Kidney epithelial cell (primary cell): ENCODE results near the gene VTN. TPM values are rescaled to one million over a fixed set of nuclear protein-coding genes. Genes with fewer than 3 reads are reported as not detected.

Experiments
- DNase-seq: peaks from one replicate; pipeline ENCODE4 v3.0.0-alpha.2; 2010; ENCODE audit warnings: low read depth
- H3K27me3 ChIP-seq: 2 replicates; pipeline ENCODE4 v1.6.0; 2011; ENCODE audit warnings: low read length; ENCODE audit not compliant: control insufficient read depth, insufficient read depth
- H3K36me3 ChIP-seq: 2 replicates; pipeline ENCODE4 v1.5.1; 2011; ENCODE audit warnings: low read length; ENCODE audit not compliant: control insufficient read depth, insufficient read depth
- H3K4me3 ChIP-seq: 2 replicates; pipeline ENCODE4 v1.5.1; 2011; ENCODE audit warnings: low read depth, mild to moderate bottlenecking, control low read depth, low read length
- CTCF ChIP-seq: IDR thresholded peaks from 2 replicates; pipeline ENCODE4 v1.5.1; 2011; ENCODE audit warnings: mild to moderate bottlenecking, moderate library complexity, low read length, control low read depth, inconsistent platforms; ENCODE audit not compliant: insufficient read depth, poor library complexity, severe bottlenecking
- total RNA-seq: library from RNA; depleted of rRNA; stranded (reverse); fragments of >200 nt; gene quantifications from 2 replicates; pipeline ENCODE4 v1.2.3, GENCODE V29; 2015

The VTN gene
- total RNA-seq, 1 donor from 2014 or later: not detected

GRCh38 chr17:28331891-28332420 lies 38.2 kb downstream of the VTN start:
- Histone ChIP-seq H3K4me3 (no peak overlapping the region), H3K36me3 (peaks cover 5% of the 10 kb centered on the region), H3K27me3 (no peaks in the 10 kb centered on the region)
- TF ChIP-seq CTCF: no peak
- DNase-seq: no peak

DNA sequence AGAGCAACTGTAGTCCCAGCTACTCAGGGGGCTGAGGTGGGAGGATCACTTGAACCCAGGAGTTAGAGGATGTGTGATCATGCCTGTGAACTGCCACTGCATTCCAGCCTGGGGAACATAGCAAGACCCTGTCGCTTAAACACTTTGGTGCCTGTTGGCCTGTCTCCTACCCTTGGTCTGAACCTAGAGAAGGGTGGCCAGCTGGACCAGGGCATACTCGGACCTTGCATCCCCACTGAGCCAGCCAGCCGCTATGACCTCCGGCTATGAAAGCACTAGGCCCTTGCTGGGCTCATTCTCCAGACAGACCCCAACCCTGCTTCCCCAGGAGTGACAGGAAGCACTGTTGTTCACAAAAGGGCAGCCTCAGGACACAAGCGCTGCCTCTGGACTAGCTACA lies 39.4 kb downstream of the VTN start:
- TF ChIP-seq CTCF: no peak

GRCh38 chr17:28328325-28328724 lies 41.8 kb downstream of the VTN start:
- Histone ChIP-seq H3K4me3 (no peak overlapping the region), H3K36me3 (peaks cover 5% of the 10 kb centered on the region), H3K27me3 (no peaks in the 10 kb centered on the region)
- DNase-seq: no peak
- TF ChIP-seq CTCF: no peak

More for the DNA sequence above, 39.4 kb downstream of the VTN start:
- no peak for DNase-seq
- Histone ChIP-seq H3K4me3 (no peak overlapping the region), H3K27me3 (no peaks in the 10 kb centered on the region), H3K36me3 (peaks cover 5% of the 10 kb centered on the region)

GRCh38 chr17:28327709-28328108 lies 42.4 kb downstream of the VTN start:
- no peak for DNase-seq
- peaks cover 5% of the 10 kb centered on the region for H3K36me3 ChIP-seq
- no peak overlapping the region for H3K4me3 ChIP-seq
- no peaks in the 10 kb centered on the region for H3K27me3 ChIP-seq
- TF ChIP-seq CTCF: peak; percentile 3

DNA sequence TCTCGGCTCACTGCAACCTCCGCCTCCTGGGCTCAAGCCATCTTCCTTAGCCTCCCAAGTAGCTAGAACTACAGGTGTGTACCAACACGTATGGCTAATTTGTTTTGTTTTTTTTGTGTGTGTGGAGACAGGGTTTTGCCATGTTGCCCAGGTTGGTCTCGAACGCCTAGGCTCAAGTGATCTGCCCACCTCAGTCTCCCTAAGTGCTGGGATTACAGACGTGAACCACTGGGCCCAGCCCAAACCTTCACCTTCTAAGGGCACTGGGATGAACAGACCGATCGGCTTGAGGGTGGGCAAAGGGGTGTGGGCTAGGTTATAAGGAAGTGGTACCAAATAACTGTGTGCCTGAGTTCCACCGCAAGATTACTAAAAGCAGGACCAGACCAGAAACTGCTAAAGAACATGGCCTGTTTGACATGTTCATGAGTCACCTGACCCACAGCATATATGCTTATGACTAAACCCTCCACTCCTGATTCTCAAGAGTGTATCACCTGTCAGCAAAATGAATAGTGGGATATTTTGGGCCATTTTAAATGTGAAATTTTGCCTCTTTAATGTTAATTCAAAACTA lies 43.0 kb downstream of the VTN start:
- H3K36me3 ChIP-seq: peaks cover 5% of the 10 kb centered on the region
- H3K27me3 ChIP-seq: no peaks in the 10 kb centered on the region
- DNase-seq: no peak
- no peak overlapping the region for H3K4me3 ChIP-seq
- TF ChIP-seq CTCF: no peak

GRCh38 chr17:28326114-28326513 lies 44.0 kb downstream of the VTN start:
- H3K27me3 ChIP-seq: no peaks in the 10 kb centered on the region
- no peak for TF ChIP-seq CTCF
- H3K36me3 ChIP-seq: peaks cover 2% of the 10 kb centered on the region
- no peak for DNase-seq
- no peak overlapping the region for H3K4me3 ChIP-seq
